GM19099 (cell line): ENCODE measurements around the gene SGCD.

ENCODE experiments used
- POLR2A ChIP-seq: IDR thresholded peaks from 3 replicates; pipeline ENCODE4 v1.6.1; 2011; ENCODE audit warnings: low read depth; ENCODE audit not compliant: insufficient read length; ENCODE audit errors: extremely low read depth

SGCD gene

GRCh38 chr5:156326718-156327259, at the start of gene SGCD:
Gene SGCD, plus strand, starts transcription at chr5:156327164.
- TF ChIP-seq POLR2A = no peak

- no peak for TF ChIP-seq POLR2A
These were observed 49.7 kb upstream of the SGCD start for GRCh38 chr5:156277290-156277689.

- TF ChIP-seq POLR2A = no peak
These were observed 31.5 kb upstream of the SGCD start for GRCh38 chr5:156295431-156295830.

DNA sequence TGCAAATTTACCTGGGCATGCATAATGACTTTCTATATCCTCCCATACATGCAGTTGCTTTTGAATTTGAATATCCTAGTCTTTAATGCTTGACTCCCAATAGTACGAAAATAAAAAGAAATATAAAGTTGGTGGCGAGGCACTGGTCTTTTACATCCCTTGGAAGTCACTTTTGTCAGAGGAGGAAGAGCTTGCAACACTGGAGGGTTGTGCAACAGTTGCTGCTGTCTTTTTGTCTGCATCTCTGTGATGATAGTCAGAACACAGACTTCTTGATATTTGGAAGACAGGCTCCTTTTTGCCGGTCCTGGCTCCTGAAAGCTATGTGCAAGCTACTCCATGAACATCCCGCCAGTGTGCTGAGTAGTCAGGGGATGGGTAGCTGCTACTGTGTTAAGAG, 16.8 kb upstream of the SGCD start:
- no peak for TF ChIP-seq POLR2A

DNA sequence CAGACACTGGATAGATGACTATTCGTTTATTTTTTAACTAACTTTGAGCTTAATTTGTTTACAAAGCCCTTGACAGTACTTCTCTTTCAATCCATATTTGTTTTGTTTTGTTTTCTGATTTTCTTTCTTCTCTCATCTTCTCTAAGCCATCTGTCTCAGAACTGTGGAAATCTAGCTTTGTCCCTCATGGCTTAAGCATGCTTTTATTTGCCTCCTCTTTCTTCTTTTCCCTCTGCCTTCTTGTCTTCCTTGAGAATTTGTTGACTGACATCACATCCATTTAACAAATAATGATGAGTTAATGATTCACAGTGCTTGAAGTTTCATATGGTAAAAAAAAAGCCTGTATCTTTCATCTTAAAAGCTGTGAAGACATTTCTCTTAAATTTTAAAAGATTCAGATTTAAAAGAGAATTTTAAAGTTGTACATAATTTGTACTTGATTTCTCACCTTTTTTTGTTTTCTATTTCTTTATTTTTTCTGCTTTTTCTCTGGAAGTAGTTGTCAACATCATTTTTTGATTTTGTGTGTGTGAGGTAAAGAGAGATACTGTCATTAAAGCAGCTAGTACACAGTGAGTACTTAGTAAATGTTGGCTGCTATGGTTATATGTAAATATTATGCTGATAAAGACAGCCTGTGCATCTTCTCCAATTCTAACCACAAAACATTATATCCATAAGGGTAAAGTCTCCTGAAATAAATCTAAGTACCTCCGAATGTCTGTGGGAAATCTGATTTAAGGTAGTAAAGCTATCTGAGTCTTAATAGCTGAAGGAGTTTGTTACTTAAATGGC, 13.9 kb upstream of the SGCD start:
- no peak for TF ChIP-seq POLR2A

DNA sequence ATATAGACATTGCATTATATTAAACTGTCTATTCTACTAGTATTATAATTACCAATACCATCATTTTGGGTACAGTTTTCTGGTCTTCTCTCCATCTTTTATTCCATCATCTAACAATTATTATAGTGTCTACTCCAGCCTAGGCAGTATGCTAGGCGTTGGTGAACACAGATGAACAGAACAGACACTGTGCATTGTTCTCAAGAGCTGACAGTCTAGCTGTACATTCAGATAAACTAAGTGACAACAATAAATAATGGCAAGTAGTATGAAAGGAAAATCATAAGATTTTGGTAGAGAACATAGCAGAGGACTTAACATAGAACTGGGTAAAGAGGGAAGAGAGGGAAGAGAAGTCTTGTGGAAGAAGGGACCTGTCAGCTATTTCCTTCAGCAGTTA, 12.5 kb upstream of the SGCD start:
- no peak for TF ChIP-seq POLR2A

DNA sequence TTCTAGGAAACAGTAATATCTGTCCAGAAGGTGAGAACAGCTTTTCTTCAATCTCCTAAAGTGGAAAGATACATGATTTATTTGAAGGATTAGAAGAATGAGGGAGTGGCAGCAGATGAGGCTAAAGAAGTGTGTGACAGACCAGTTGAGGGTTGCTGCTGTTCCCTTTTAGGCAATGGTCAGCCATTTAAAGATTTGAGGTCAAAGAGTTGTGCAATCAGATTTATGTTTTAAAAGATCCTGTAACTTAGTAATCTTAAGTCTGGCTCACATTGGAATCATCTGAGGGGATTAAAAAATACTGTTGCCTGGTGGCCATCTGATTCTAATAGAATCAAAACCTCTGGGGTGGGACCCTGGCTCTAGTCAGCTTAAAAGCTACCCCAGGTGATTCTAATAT, 4.3 kb upstream of the SGCD start:
- TF ChIP-seq POLR2A = no peak

DNA sequence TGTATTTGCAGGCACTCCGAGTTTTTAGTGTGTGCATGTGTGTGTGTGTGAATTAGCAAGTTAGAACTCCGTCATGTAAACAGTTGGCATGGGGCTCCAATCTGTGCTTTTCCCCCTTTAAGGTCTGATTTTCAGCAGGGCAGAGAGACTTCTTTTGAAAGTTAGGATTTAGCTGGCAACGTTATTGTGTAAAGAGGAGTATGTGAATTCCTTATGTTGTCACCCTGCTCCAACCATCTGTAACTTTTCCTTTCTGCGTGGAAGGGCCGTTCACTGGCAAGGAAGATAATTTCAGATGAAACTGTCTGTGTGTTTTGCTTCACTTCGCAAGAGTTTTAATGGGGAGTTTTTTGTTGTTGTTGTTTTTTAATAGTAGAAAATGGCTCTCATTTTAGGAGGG, 332 bp downstream of the SGCD start:
- TF ChIP-seq POLR2A = no peak

DNA sequence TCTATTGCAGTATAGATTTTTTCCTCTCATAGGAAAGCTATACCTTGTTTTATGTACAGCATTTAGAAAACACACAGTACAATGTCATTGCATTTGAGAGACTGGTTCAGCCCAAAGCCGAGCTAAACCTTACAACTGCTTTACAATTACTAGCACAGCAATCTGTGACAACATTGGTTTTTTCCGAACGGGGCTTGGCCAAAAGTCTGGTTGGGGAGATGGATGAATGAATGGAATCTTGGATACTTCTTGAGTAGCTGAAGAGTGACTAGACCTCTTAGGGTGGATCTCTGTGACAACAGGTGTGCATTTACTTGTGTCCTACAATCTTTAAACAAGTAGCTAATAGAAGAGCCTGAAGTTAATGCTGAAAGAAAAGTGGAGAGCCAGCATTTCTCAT, 1.2 kb downstream of the SGCD start:
- TF ChIP-seq POLR2A = no peak

GRCh38 chr5:156328766-156329165, 1.8 kb downstream of the SGCD start:
- TF ChIP-seq POLR2A = no peak

DNA sequence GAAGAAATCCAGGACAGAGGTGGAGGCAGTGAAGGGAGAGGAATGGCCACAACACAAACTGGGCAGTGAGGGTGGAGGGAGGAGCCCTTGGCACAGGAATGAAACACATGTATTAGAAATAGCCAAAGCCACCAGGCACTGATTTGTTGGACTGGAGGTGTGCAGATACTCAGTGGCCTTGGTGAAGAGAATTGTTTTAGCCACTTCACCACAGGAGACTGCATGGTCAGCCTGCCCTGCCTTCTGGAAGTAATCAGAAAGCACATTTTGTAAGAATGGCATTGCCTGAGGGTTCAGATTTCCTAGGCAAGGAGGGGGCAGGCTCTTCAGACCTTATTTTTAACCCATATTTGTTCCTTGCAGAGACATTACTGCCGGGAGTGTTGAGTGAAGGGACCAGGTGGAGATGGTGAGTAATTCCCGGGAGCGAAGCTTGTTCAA, 2.2 kb downstream of the SGCD start:
- TF ChIP-seq POLR2A = no peak

DNA sequence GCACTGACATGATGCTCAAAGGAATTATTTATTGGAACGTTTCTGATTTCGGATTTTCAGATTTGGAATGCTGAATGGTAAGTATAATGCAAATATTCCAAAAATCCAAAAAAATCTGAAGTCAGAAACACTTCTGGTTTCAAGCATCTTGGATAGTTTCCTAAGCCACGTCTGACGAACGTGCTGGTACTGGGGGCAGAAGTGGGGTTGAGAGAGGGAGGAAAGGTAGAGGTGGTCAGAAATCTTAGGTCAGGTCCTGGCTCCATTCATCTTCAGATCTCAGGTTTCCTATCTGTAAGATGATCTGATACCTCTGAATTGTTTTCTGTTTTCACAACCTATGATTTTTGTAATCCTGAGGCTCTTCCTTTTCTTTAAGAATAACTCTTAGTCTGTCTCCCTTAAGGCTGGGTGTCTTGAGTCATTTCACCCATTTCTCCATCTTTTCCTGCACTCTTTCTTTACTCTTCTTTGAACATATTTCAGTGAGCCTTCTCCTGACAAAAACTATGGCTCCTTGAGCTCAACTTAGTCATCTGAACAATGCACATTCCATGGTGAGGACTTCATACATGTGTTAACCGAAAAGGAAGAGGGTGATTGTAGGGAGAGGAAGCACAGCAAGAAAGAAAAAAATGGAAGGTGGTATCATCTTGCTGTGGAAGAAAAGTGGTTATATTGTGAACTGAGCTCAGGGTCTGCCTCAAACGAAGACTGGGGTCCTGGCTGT, 3.3 kb downstream of the SGCD start:
- TF ChIP-seq POLR2A = no peak

GRCh38 chr5:156331181-156331580, 4.2 kb downstream of the SGCD start:
- TF ChIP-seq POLR2A = no peak

DNA sequence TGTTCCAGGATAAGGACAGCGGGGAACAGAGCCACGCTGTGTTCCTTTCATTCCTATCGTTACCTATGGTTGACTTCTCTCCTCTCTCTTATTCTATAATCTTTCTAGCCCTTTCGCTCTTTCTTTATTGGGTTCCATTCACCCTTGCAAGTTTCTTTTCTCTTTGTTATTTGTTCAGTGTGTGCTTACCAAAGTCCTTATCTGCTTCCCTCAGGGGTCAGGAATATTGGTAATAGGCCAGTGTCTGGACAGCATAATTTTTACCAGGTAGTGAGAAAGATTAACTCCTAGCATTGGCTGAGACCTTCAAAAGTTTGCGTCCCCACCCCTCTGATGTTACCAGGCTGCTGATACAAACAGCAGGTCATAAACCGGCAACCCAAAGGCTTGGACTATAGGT, 4.9 kb downstream of the SGCD start:
- no peak for TF ChIP-seq POLR2A

- no peak for TF ChIP-seq POLR2A
These were observed 5.3 kb downstream of the SGCD start for GRCh38 chr5:156332245-156332644.
